Endothelial cell of umbilical vein (primary cell): ENCODE results near the gene AMER2. TPM values are rescaled to one million over a fixed set of nuclear protein-coding genes. Genes with fewer than 3 reads are reported as not detected.

ENCODE experiments used
- BruUV-seq: library from RNA; stranded (reverse); fragments of 400-500 nt; replicated peaks from 2 replicates; lab custom pipeline; 2021; lab: Mats Ljungman, UMichigan
- CTCF ChIA-PET: fragments of 300-600, 350-600 bp; sonication (Branson Sonifier 250); formaldehyde crosslinking; loops from one replicate; lab custom pipeline; 2021; ENCODE audit warnings: antibody characterized with exemption, inconsistent platforms; lab: Charles Lee
- POLR2A ChIA-PET: fragments of 300-600, 350-600 bp; sonication (Branson Sonifier 250); formaldehyde crosslinking; loops from one replicate; lab custom pipeline; 2021; ENCODE audit warnings: antibody characterized with exemption, inconsistent platforms; lab: Charles Lee
- DNase-seq: peaks from one replicate; pipeline ENCODE4 v3.0.0-alpha.2; 2011; ENCODE audit warnings: low read depth, low spot score
- FAIRE-seq: peaks from 2 replicates; lab custom pipeline; 2011; peaks lifted over from hg19 to GRCh38; lab: Jason Lieb, UNC
- H2AFZ ChIP-seq: 2 replicates; pipeline ENCODE4 v1.6.0; 2012; ENCODE audit warnings: low read depth, low read length, control low read depth, inconsistent platforms
- H3K27ac ChIP-seq: 2 replicates; pipeline ENCODE4 v1.5.1; 2011; ENCODE audit warnings: low read depth, mild to moderate bottlenecking, control low read depth, low read length, moderate library complexity; ENCODE audit not compliant: insufficient read depth
- H3K27me3 ChIP-seq, 2 experiments: 2 replicates each; pipeline versions ENCODE4 v1.6.0 to v1.6.1; 2011; ENCODE audit warnings: low read length in 2 of 2, mixed read lengths in 1 of 2; ENCODE audit not compliant: control insufficient read depth in 2 of 2, insufficient read depth in 2 of 2
- H3K36me3 ChIP-seq, 2 experiments: 2 replicates in 1 of 2; 3 replicates in 1 of 2; pipeline ENCODE4 v1.5.1; 2011; ENCODE audit warnings: low read length in 2 of 2, mild to moderate bottlenecking in 1 of 2, moderate library complexity in 1 of 2; ENCODE audit not compliant: control insufficient read depth in 2 of 2, insufficient read depth in 2 of 2; ENCODE audit errors: extremely low read depth in 1 of 2
- H3K4me1 ChIP-seq: 3 replicates; pipeline ENCODE4 v1.5.1; 2011; ENCODE audit warnings: mild to moderate bottlenecking, low read length; ENCODE audit not compliant: control insufficient read depth, insufficient read depth; ENCODE audit errors: extremely low read depth
- H3K4me2 ChIP-seq: 2 replicates; pipeline ENCODE4 v1.6.1; 2011; ENCODE audit warnings: low read length, control low read depth, mixed read lengths; ENCODE audit not compliant: insufficient read depth
- H3K4me3 ChIP-seq, 3 experiments: fragments of 200-600 bp in 1 of 3; sonication (generic), shearing (Covaris generic) in 1 of 3; replicated peaks in 1 of 3; 2 replicates each; pipeline ENCODE4 v1.5.1; 2011 to 2016; ENCODE audit warnings: control low read depth in 3 of 3, low read length in 3 of 3, mild to moderate bottlenecking in 2 of 3, inconsistent platforms in 1 of 3, low read depth in 1 of 3, moderate library complexity in 1 of 3; ENCODE audit not compliant: insufficient read depth in 1 of 3
- H3K79me2 ChIP-seq: 2 replicates; pipeline ENCODE4 v1.6.0; 2012; ENCODE audit warnings: low read length, inconsistent platforms; ENCODE audit not compliant: control insufficient read depth, insufficient read depth
- H3K9ac ChIP-seq: replicated peaks from 2 replicates; pipeline ENCODE3; 2011; ENCODE audit warnings: low read length, control low read depth; ENCODE audit not compliant: insufficient read depth; ENCODE audit errors: extremely low read depth
- H3K9me1 ChIP-seq: replicated peaks from 3 replicates; pipeline ENCODE4 v1.6.0; 2011; ENCODE audit warnings: mild to moderate bottlenecking, low read length; ENCODE audit not compliant: control insufficient read depth, insufficient read depth; ENCODE audit errors: extremely low read depth
- H3K9me3 ChIP-seq: replicated peaks from 2 replicates; pipeline ENCODE4 v1.5.1; 2012; ENCODE audit warnings: low read length, inconsistent platforms; ENCODE audit not compliant: control insufficient read depth, insufficient read depth
- H4K20me1 ChIP-seq: replicated peaks from 2 replicates; pipeline ENCODE3; 2011; ENCODE audit warnings: mild to moderate bottlenecking, low read length; ENCODE audit not compliant: control insufficient read depth, insufficient read depth; ENCODE audit errors: extremely low read depth
- CTCF ChIP-seq, 2 donors: IDR thresholded peaks; 1 replicate in 1 of 2; 2 replicates in 1 of 2; pipeline ENCODE4 v1.5.1; 2011; ENCODE audit warnings: low read length in 2 of 2, mild to moderate bottlenecking in 2 of 2, moderate library complexity in 2 of 2, control low read depth in 1 of 2, inconsistent platforms in 1 of 2, low read depth in 1 of 2; ENCODE audit not compliant: insufficient read depth in 1 of 2; ENCODE audit errors: extremely low read depth in 1 of 2
- EZH2 ChIP-seq: IDR thresholded peaks from 2 replicates; pipeline ENCODE4 v1.6.1; 2012; ENCODE audit warnings: borderline replicate concordance, low read depth, mild to moderate bottlenecking, moderate library complexity, low read length, inconsistent platforms; ENCODE audit not compliant: severe bottlenecking
- FOS ChIP-seq: IDR thresholded peaks from 2 replicates; pipeline ENCODE4 v1.6.1; 2011; ENCODE audit warnings: mild to moderate bottlenecking, low read length, moderate library complexity, borderline replicate concordance; ENCODE audit not compliant: insufficient read depth
- GATA2 ChIP-seq: IDR thresholded peaks from 2 replicates; pipeline ENCODE4 v1.7.0; 2011; ENCODE audit warnings: low read depth, mild to moderate bottlenecking, moderate library complexity, mixed read lengths, low read length; ENCODE audit not compliant: insufficient read length, insufficient read depth
- JUN ChIP-seq: IDR thresholded peaks from 2 replicates; pipeline ENCODE4 v1.6.1; 2011; ENCODE audit warnings: borderline replicate concordance, low read depth; ENCODE audit not compliant: insufficient read length, insufficient read depth
- MAX ChIP-seq: IDR thresholded peaks from 2 replicates; pipeline ENCODE4 v1.6.1; 2011; ENCODE audit not compliant: insufficient read depth, insufficient read length
- MYC ChIP-seq: IDR thresholded peaks from one replicate; pipeline ENCODE4 v1.6.1; 2011; ENCODE audit warnings: mild to moderate bottlenecking, low read depth, low read length
- POLR2AphosphoS5 ChIP-seq: IDR thresholded peaks from 2 replicates; pipeline ENCODE4 v1.6.1; 2012; ENCODE audit warnings: low read depth, mild to moderate bottlenecking, control low read depth, low read length, moderate library complexity; ENCODE audit not compliant: insufficient read depth
- dilution Hi-C: fragments of 300-500 bp; cut with MboI; formaldehyde crosslinking; loops from one replicate; pipeline ENCODE4 v1.15.0; 2019; ENCODE audit warnings: low sequenced_read_pairs; ENCODE audit not compliant: extremely low pct_ligation_motif_present
- intact Hi-C: fragments of 100-400 bp; cut with micrococcal nuclease; formaldehyde crosslinking; loops from one replicate; pipeline ENCODE4 v1.10.0; 2022
- polyA plus RNA-seq, 4 experiments: library from polyadenylated mRNA; depleted of rRNA in 3 of 4; stranded (reverse) in 3 of 4; unstranded in 1 of 4; fragments of >200 nt; gene quantifications; 2 replicates each; pipeline versions ENCODE4 v1.2.1 to v1.2.3, GENCODE V29; 2011 to 2012; ENCODE audit warnings: missing spikeins in 1 of 4
- total RNA-seq: library from RNA; stranded (reverse); gene quantifications from 2 replicates; pipeline ENCODE4 v1.2.3, GENCODE V29; 2021

The AMER2 gene
- total and polyA plus RNA-seq, 2 donors (not counting 3 experiments of a cell fraction or from before 2014, with no cell fraction given): not detected

GRCh38 chr13:25169356-25169755 is 2.7 kb downstream of the AMER2 start:
- no peak for FAIRE-seq
- no peak for DNase-seq
- Histone ChIP-seq H2AFZ (no peak overlapping the region), H3K4me3 (no peak overlapping the region), H3K27me3 (peaks cover 33 to 68% of the 10 kb centered on the region in 2 experiments), H3K9ac (no peak overlapping the region), H4K20me1 (no peaks in the 10 kb centered on the region), H3K9me1 (no peaks in the 10 kb centered on the region), H3K4me1 (no peaks in the 10 kb centered on the region), H3K79me2 (no peaks in the 10 kb centered on the region), H3K4me2 (no peak overlapping the region), H3K27ac (no peak overlapping the region), H3K36me3 (no peaks in the 10 kb centered on the region), H3K9me3 (no peaks in the 10 kb centered on the region)
- POLR2A ChIA-PET: no interaction called here
- TF ChIP-seq MAX (no peak), FOS (no peak), EZH2 (no peak), MYC (no peak), GATA2 (no peak), JUN (no peak), CTCF (IDR thresholded peaks at IDR 0.05; ENCODE audit: extremely low read depth in 1 of 2, insufficient read depth in 1 of 2, low read depth in 1 of 2, low read length in 2 of 2) (no peak), POLR2AphosphoS5 (no peak)
- intact Hi-C loops (loop anchor here (10.0 kb wide), 1 partner anchor 85 kb away; no protein-coding TSS in a partner anchor), dilution Hi-C loops (no loop called here)
- no TSS peak for BruUV-seq
- CTCF ChIA-PET: no interaction called here
